ENCODE results near the gene GADD45A.

GADD45A gene

GRCh38 chr1:67690411-67690810 lies 5.4 kb downstream of the GADD45A start:
- Histone ChIP-seq H3K9me3 (ENCODE audit: control insufficient read depth, low read depth, low read length) (no peaks in the 10 kb centered on the region), H3K27ac (ENCODE audit: low read length) (no peak overlapping the region), H3K9ac (ENCODE audit: low read length) (no peak overlapping the region), H3K27me3 (ENCODE audit: control insufficient read depth, insufficient read depth, low read length) (no peaks in the 10 kb centered on the region), H3K36me3 (ENCODE audit: control insufficient read depth, low read depth, low read length) (peaks cover 13% of the 10 kb centered on the region), H3K4me3 (ENCODE audit: low read length) (no peak overlapping the region), H3K4me1 (ENCODE audit: control insufficient read depth, low read depth, low read length) (peaks cover 6% of the 10 kb centered on the region)

DNA sequence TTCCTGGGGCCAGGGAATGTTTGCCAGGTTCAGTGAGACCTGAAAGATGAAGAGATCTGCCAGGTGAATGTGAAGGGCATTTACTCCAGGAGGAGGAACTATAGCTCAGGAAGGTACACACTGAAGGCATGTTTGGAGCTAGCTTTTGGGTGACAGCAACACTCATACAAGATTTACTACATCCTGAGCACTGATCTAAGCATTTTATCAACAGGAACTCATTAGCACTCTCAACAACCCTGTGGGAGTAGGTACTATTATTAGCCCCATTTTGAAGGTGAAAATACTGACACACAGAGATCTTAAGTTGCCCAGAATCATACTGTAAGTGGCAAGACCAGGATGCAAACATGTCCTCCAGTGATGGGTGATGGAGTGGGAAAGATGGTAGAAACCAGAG lies 6.7 kb downstream of the GADD45A start:
- Histone ChIP-seq H3K9me3 (ENCODE audit: control insufficient read depth, low read depth, low read length) (no peaks in the 10 kb centered on the region), H3K27ac (ENCODE audit: low read length) (no peak overlapping the region), H3K4me3 (ENCODE audit: low read length) (no peak overlapping the region), H3K27me3 (ENCODE audit: control insufficient read depth, insufficient read depth, low read length) (no peaks in the 10 kb centered on the region), H3K36me3 (ENCODE audit: control insufficient read depth, low read depth, low read length) (peaks cover 13% of the 10 kb centered on the region), H3K4me1 (ENCODE audit: control insufficient read depth, low read depth, low read length) (peaks cover 6% of the 10 kb centered on the region), H3K9ac (ENCODE audit: low read length) (no peak overlapping the region)

- Histone ChIP-seq H3K27me3 (ENCODE audit: control insufficient read depth, insufficient read depth, low read length) (no peaks in the 10 kb centered on the region), H3K4me1 (ENCODE audit: control insufficient read depth, low read depth, low read length) (no peaks in the 10 kb centered on the region), H3K9ac (ENCODE audit: low read length) (no peak overlapping the region), H3K4me3 (ENCODE audit: low read length) (no peak overlapping the region), H3K36me3 (ENCODE audit: control insufficient read depth, low read depth, low read length) (no peaks in the 10 kb centered on the region), H3K9me3 (ENCODE audit: control insufficient read depth, low read depth, low read length) (no peaks in the 10 kb centered on the region), H3K27ac (ENCODE audit: low read length) (no peak overlapping the region)
These were observed 11.0 kb downstream of the GADD45A start for GRCh38 chr1:67695963-67696362.

DNA sequence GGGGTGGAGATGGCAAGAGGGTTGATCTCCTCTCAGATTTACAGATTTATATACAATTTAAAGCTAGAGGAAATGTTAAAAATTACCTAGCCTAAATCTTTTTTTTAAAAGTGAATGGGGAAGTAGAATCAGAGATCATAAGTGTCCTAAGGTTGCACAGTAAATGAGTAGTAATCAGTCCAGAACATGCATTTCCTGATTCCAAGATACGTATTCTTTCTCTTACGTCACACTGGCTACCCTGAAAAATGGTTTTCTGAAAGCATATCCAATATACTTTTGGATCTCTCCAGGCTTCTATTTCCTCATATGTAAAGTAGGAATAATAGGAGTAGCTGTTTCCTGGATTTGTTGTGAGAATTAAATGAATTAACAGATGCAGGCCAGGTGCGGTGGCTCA lies 11.7 kb downstream of the GADD45A start:
- Histone ChIP-seq H3K27me3 (ENCODE audit: control insufficient read depth, insufficient read depth, low read length) (no peaks in the 10 kb centered on the region), H3K27ac (ENCODE audit: low read length) (no peak overlapping the region), H3K4me1 (ENCODE audit: control insufficient read depth, low read depth, low read length) (no peaks in the 10 kb centered on the region), H3K4me3 (ENCODE audit: low read length) (no peak overlapping the region), H3K36me3 (ENCODE audit: control insufficient read depth, low read depth, low read length) (no peaks in the 10 kb centered on the region), H3K9me3 (ENCODE audit: control insufficient read depth, low read depth, low read length) (no peaks in the 10 kb centered on the region), H3K9ac (ENCODE audit: low read length) (no peak overlapping the region)

DNA sequence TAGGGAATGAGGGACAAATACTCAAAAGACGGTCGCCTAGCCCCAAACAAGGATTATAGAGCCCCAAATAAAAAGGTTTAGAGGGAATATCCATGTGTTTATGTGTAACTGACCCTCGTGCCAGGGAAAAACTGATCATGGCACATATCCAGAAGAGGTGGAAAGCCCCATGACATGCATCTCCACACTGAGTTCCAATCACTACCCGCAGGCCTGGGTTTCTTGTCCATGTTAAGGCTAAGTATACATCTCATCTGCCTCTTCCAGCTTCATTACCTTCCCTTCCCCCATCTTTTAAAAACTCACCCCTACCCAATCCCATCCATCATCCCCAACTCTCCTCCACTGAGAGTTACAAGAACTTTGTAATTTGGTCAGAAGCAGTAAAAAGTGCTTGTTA lies 15.2 kb downstream of the GADD45A start:
- H3K36me3 ChIP-seq (ENCODE audit: control insufficient read depth, low read depth, low read length) = no peaks in the 10 kb centered on the region
- no peaks in the 10 kb centered on the region for H3K4me1 ChIP-seq (ENCODE audit: control insufficient read depth, low read depth, low read length)
- no peak overlapping the region for H3K4me3 ChIP-seq (ENCODE audit: low read length)
- no peak overlapping the region for H3K27ac ChIP-seq (ENCODE audit: low read length)
- no peaks in the 10 kb centered on the region for H3K9me3 ChIP-seq (ENCODE audit: control insufficient read depth, low read depth, low read length)
- no peaks in the 10 kb centered on the region for H3K27me3 ChIP-seq (ENCODE audit: control insufficient read depth, insufficient read depth, low read length)
- no peak overlapping the region for H3K9ac ChIP-seq (ENCODE audit: low read length)

- Histone ChIP-seq H3K27ac (ENCODE audit: low read length) (no peak overlapping the region), H3K9me3 (ENCODE audit: control insufficient read depth, low read depth, low read length) (no peaks in the 10 kb centered on the region), H3K36me3 (ENCODE audit: control insufficient read depth, low read depth, low read length) (no peaks in the 10 kb centered on the region), H3K4me3 (ENCODE audit: low read length) (no peak overlapping the region), H3K9ac (ENCODE audit: low read length) (no peak overlapping the region), H3K4me1 (ENCODE audit: control insufficient read depth, low read depth, low read length) (no peaks in the 10 kb centered on the region), H3K27me3 (ENCODE audit: control insufficient read depth, insufficient read depth, low read length) (no peaks in the 10 kb centered on the region)
These were observed 15.8 kb downstream of the GADD45A start for GRCh38 chr1:67700692-67701410.

- Histone ChIP-seq H3K4me3 (ENCODE audit: low read length) (no peak overlapping the region), H3K36me3 (ENCODE audit: control insufficient read depth, low read depth, low read length) (no peaks in the 10 kb centered on the region), H3K4me1 (ENCODE audit: control insufficient read depth, low read depth, low read length) (no peaks in the 10 kb centered on the region), H3K9me3 (ENCODE audit: control insufficient read depth, low read depth, low read length) (no peaks in the 10 kb centered on the region), H3K9ac (ENCODE audit: low read length) (no peak overlapping the region), H3K27me3 (ENCODE audit: control insufficient read depth, insufficient read depth, low read length) (no peaks in the 10 kb centered on the region), H3K27ac (ENCODE audit: low read length) (no peak overlapping the region)
These were observed 16.9 kb downstream of the GADD45A start for GRCh38 chr1:67701876-67702275.

DNA sequence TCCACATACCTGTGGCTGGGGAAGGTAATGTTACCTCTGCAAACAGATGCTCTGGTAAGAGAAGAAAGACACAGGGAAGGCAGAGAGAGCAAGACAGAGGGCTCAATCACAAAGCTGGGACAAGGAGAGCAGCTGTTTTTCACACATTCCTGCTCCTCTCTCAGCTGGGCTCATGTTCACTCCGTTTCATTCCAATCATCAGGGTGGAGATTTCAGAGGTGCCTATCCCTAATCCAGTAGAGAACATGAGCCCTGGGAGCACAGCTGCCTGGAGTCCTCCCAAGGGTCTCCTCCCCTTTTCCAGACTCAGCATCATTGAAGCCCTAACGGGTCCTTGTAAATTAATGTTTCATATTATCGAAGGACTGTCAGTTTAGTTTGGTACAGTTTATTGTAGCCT lies 19.4 kb downstream of the GADD45A start:
- no peaks in the 10 kb centered on the region for H3K9me3 ChIP-seq (ENCODE audit: control insufficient read depth, low read depth, low read length)

GRCh38 chr1:67705735-67706453 lies 20.9 kb downstream of the GADD45A start:
- no peak overlapping the region for H3K27ac ChIP-seq (ENCODE audit: low read length)
- H3K9ac ChIP-seq (ENCODE audit: low read length) = no peak overlapping the region
- no peaks in the 10 kb centered on the region for H3K9me3 ChIP-seq (ENCODE audit: control insufficient read depth, low read depth, low read length)
- no peaks in the 10 kb centered on the region for H3K27me3 ChIP-seq (ENCODE audit: control insufficient read depth, insufficient read depth, low read length)
- no peak overlapping the region for H3K4me3 ChIP-seq (ENCODE audit: low read length)
- no peaks in the 10 kb centered on the region for H3K36me3 ChIP-seq (ENCODE audit: control insufficient read depth, low read depth, low read length)
- H3K4me1 ChIP-seq (ENCODE audit: control insufficient read depth, low read depth, low read length) = no peaks in the 10 kb centered on the region

More for the DNA sequence above, 19.4 kb downstream of the GADD45A start:
- Histone ChIP-seq H3K4me1 (ENCODE audit: control insufficient read depth, low read depth, low read length) (no peaks in the 10 kb centered on the region), H3K4me3 (ENCODE audit: low read length) (no peak overlapping the region), H3K36me3 (ENCODE audit: control insufficient read depth, low read depth, low read length) (no peaks in the 10 kb centered on the region), H3K27ac (ENCODE audit: low read length) (no peak overlapping the region), H3K9ac (ENCODE audit: low read length) (no peak overlapping the region), H3K27me3 (ENCODE audit: control insufficient read depth, insufficient read depth, low read length) (no peaks in the 10 kb centered on the region)

DNA sequence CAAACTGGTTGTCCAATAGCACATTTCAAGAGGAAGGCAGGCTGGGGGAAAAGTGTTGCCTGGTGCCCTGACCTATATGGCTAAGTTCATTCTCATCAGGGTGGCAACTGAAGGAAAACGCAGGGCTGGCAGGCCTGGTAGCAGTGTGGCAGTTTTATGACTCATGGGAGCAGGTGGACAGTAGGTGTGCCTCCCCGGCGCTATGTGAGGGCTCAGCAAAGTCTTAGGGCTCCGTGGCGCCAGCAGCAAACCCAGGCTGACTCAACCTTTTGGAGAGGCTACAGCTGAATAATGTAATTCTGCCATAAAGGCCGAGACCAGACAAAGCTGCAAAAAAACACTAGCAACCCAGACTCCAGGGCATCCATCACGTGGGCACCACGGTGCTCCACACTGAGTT lies 23.6 kb downstream of the GADD45A start:
- Histone ChIP-seq H3K36me3 (ENCODE audit: control insufficient read depth, low read depth, low read length) (no peaks in the 10 kb centered on the region), H3K27ac (ENCODE audit: low read length) (no peak overlapping the region), H3K9me3 (ENCODE audit: control insufficient read depth, low read depth, low read length) (no peaks in the 10 kb centered on the region), H3K4me3 (ENCODE audit: low read length) (no peak overlapping the region), H3K9ac (ENCODE audit: low read length) (no peak overlapping the region), H3K4me1 (ENCODE audit: control insufficient read depth, low read depth, low read length) (no peaks in the 10 kb centered on the region), H3K27me3 (ENCODE audit: control insufficient read depth, insufficient read depth, low read length) (no peaks in the 10 kb centered on the region)

DNA sequence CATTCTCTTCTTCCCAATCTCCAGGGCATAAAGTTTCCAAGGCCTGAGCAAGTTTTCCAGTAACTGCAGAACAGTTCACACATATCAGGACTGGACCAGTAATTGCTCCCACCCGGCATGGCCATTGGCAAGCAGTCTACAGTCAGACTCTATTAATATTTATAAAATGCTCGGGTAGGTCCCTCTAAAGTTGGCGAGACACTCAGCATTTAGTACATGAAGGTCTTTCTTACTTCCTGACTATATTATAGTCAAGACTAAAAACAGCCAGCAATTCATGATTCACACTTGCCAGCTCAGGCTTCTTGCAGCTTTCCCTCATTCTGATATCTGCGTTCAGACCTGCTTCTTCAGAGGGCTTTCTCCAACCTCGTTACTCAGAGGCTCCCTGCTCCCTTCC lies 25.4 kb downstream of the GADD45A start:
- no peak overlapping the region for H3K9ac ChIP-seq (ENCODE audit: low read length)
- no peaks in the 10 kb centered on the region for H3K4me1 ChIP-seq (ENCODE audit: control insufficient read depth, low read depth, low read length)
- H3K9me3 ChIP-seq (ENCODE audit: control insufficient read depth, low read depth, low read length) = no peaks in the 10 kb centered on the region
- no peak overlapping the region for H3K27ac ChIP-seq (ENCODE audit: low read length)
- no peak overlapping the region for H3K4me3 ChIP-seq (ENCODE audit: low read length)
- no peaks in the 10 kb centered on the region for H3K27me3 ChIP-seq (ENCODE audit: control insufficient read depth, insufficient read depth, low read length)
- no peaks in the 10 kb centered on the region for H3K36me3 ChIP-seq (ENCODE audit: control insufficient read depth, low read depth, low read length)
